IPS DF 6.9 (cell line): ENCODE results near the gene PLTP.
"Not testable (repeated sequence)": the region's sequence is repeated elsewhere in the genome, so short reads cannot be mapped to it uniquely, and the experiment has no call there.

Experiments
- DNase-seq: peaks from one replicate; pipeline ENCODE4 v3.0.0-alpha.2; 2013; ENCODE audit warnings: low read depth, low spot score
- H3K27ac ChIP-seq: one replicate; pipeline ENCODE4 v1.5.1; 2013; ENCODE audit warnings: low read length, control low read depth
- H3K27me3 ChIP-seq: 2 replicates; pipeline ENCODE4 v1.6.1; 2013; ENCODE audit warnings: mild to moderate bottlenecking, low read length; ENCODE audit not compliant: control insufficient read depth, insufficient read depth
- H3K36me3 ChIP-seq: 2 replicates; pipeline ENCODE4 v1.6.1; 2013; ENCODE audit warnings: low read length; ENCODE audit not compliant: control insufficient read depth, insufficient read depth
- H3K4me1 ChIP-seq: 2 replicates; pipeline ENCODE4 v1.6.1; 2013; ENCODE audit warnings: low read length; ENCODE audit not compliant: control insufficient read depth, insufficient read depth
- H3K4me3 ChIP-seq: 2 replicates; pipeline ENCODE4 v1.5.1; 2013; ENCODE audit warnings: mild to moderate bottlenecking, low read length
- H3K9me3 ChIP-seq: 2 replicates; pipeline ENCODE4 v1.6.1; 2013; ENCODE audit warnings: low read length, inconsistent platforms; ENCODE audit not compliant: control insufficient read depth, insufficient read depth
- WGBS: extraction: QIAGEN DNeasy Blood & Tissue Kit; methylation state at CpG from one replicate; pipeline ENCODE4 v1.1.7; 2013; ENCODE audit warnings: mixed read lengths, missing lambda C conversion rate; ENCODE audit not compliant: insufficient read length, insufficient coverage; 5-methylcytosine and 5-hydroxymethylcytosine counted together

PLTP gene

GRCh38 chr20:45911486-45912343 is at the start of gene PLTP:
PLTP (minus strand) TSS chr20:45912155; CDS start chr20:45911452, 703 bp downstream.
- Histone ChIP-seq H3K36me3 (peaks cover 10% of the 10 kb centered on the region; the same call in 1 of the 2 replicates), H3K27ac (no peak within 1 kb of the TSS), H3K27me3 (no peaks in the 10 kb centered on the region), H3K4me1 (peaks cover 3% of the 10 kb centered on the region; the same call in 1 of the 2 replicates), H3K4me3 (peak within 1 kb of the TSS; percentile 69; the same call in 1 of the 2 replicates), H3K9me3 (no peaks in the 10 kb centered on the region)
- DNase-seq, result no peak
- no CpG with 5 or more reads among the region's 58 CpGs for WGBS

GRCh38 chr20:45959956-45960630 is 48.1 kb upstream of the PLTP start:
- no CpG with 5 or more reads among the region's 14 CpGs for WGBS
- Histone ChIP-seq H3K27ac (no peak overlapping the region), H3K36me3 (peaks cover 42% of the 10 kb centered on the region), H3K4me1 (no peaks in the 10 kb centered on the region), H3K27me3 (no peaks in the 10 kb centered on the region), H3K4me3 (no peak overlapping the region), H3K9me3 (no peaks in the 10 kb centered on the region)
- DNase-seq, result no peak

GRCh38 chr20:45959126-45959525 is 47.2 kb upstream of the PLTP start:
- Histone ChIP-seq H3K27ac (no peak overlapping the region), H3K9me3 (no peaks in the 10 kb centered on the region), H3K4me1 (no peaks in the 10 kb centered on the region), H3K27me3 (no peaks in the 10 kb centered on the region), H3K4me3 (no peak overlapping the region), H3K36me3 (peaks cover 41% of the 10 kb centered on the region)
- no peak for DNase-seq
- WGBS, result no CpG with 5 or more reads among the region's 16 CpGs

- DNase-seq, result no peak
- no peaks in the 10 kb centered on the region for H3K4me1 ChIP-seq
- H3K4me3 ChIP-seq, result no peak overlapping the region
- no peak overlapping the region for H3K27ac ChIP-seq
- no peaks in the 10 kb centered on the region for H3K27me3 ChIP-seq
- no CpG with 5 or more reads among the region's 4 CpGs for WGBS
- no peaks in the 10 kb centered on the region for H3K9me3 ChIP-seq
- peaks cover 37% of the 10 kb centered on the region for H3K36me3 ChIP-seq
Observed at GRCh38 chr20:45958593-45958992, 46.6 kb upstream of the PLTP start.

GRCh38 chr20:45957021-45957941 is 45.3 kb upstream of the PLTP start:
- no peak for DNase-seq
- Histone ChIP-seq H3K9me3 (no peaks in the 10 kb centered on the region), H3K27me3 (no peaks in the 10 kb centered on the region), H3K4me3 (no peak overlapping the region), H3K4me1 (no peaks in the 10 kb centered on the region), H3K36me3 (peaks cover 31% of the 10 kb centered on the region), H3K27ac (no peak overlapping the region)
- WGBS, result no CpG with 5 or more reads among the region's 19 CpGs

- H3K27me3 ChIP-seq, H3K27ac ChIP-seq, DNase-seq, H3K9me3 ChIP-seq, H3K4me3 ChIP-seq, H3K4me1 ChIP-seq: not testable (repeated sequence)
- H3K36me3 ChIP-seq, result peaks cover 27% of the 10 kb centered on the region
- WGBS, result no CpG with 5 or more reads among the region's 10 CpGs
Observed at GRCh38 chr20:45956326-45956725, 44.4 kb upstream of the PLTP start.

GRCh38 chr20:45953672-45954071 is 41.7 kb upstream of the PLTP start:
- no CpG with 5 or more reads among the region's 9 CpGs for WGBS
- H3K27me3 ChIP-seq, result no peaks in the 10 kb centered on the region
- H3K36me3 ChIP-seq, result peaks cover 20% of the 10 kb centered on the region
- no peaks in the 10 kb centered on the region for H3K4me1 ChIP-seq
- no peak overlapping the region for H3K27ac ChIP-seq
- no peak overlapping the region for H3K4me3 ChIP-seq
- no peak for DNase-seq
- H3K9me3 ChIP-seq, result no peaks in the 10 kb centered on the region

- WGBS, result no CpG with 5 or more reads among the region's 5 CpGs
- no peak overlapping the region for H3K27ac ChIP-seq
- peaks cover 25% of the 10 kb centered on the region for H3K36me3 ChIP-seq
- H3K4me3 ChIP-seq, result no peak overlapping the region
- H3K9me3 ChIP-seq, result no peaks in the 10 kb centered on the region
- H3K4me1 ChIP-seq, result no peaks in the 10 kb centered on the region
- H3K27me3 ChIP-seq, result no peaks in the 10 kb centered on the region
- DNase-seq, result no peak
Observed at GRCh38 chr20:45952861-45953260, 40.9 kb upstream of the PLTP start.

- H3K27me3 ChIP-seq, result no peaks in the 10 kb centered on the region
- H3K4me3 ChIP-seq, result no peak overlapping the region
- no CpG with 5 or more reads among the region's 19 CpGs for WGBS
- no peaks in the 10 kb centered on the region for H3K4me1 ChIP-seq
- H3K9me3 ChIP-seq, result no peaks in the 10 kb centered on the region
- H3K27ac ChIP-seq, result no peak overlapping the region
- H3K36me3 ChIP-seq, result peaks cover 25% of the 10 kb centered on the region
- no peak for DNase-seq
Observed at GRCh38 chr20:45951925-45952834, 40.2 kb upstream of the PLTP start.
